Central memory CD8-positive, alpha-beta T cell (primary cell): ENCODE data around the gene AGPAT2.

Experiments used
- ATAC-seq: fragments of 150-1000 bp; cut with Tn5 transposase; replicated peaks from 2 replicates; pipeline ENCODE4 v1.10.0; 2022; ENCODE audit warnings: mild to moderate bottlenecking, moderate FRiP score, moderate number of reproducible peaks; ENCODE audit not compliant: poor library complexity, severe bottlenecking; ENCODE audit errors: extremely low read depth
- DNase-seq, 2 donors: peaks; one replicate each; pipeline ENCODE4 v3.0.0; 2021; ENCODE audit warnings: low spot score in 2 of 2
- H3K27ac Mint-ChIP-seq: one replicate; pipeline ENCODE4 v1.8.0; 2022; ENCODE audit warnings: low read depth, mild to moderate bottlenecking, moderate library complexity, mixed read lengths
- H3K27me3 Mint-ChIP-seq: one replicate; pipeline ENCODE4 v1.8.0; 2022; ENCODE audit warnings: mixed read lengths
- H3K36me3 Mint-ChIP-seq: one replicate; pipeline ENCODE4 v1.8.0; 2022; ENCODE audit warnings: mild to moderate bottlenecking, moderate library complexity, mixed read lengths; ENCODE audit not compliant: insufficient read depth
- H3K4me1 Mint-ChIP-seq: one replicate; pipeline ENCODE4 v1.8.0; 2022; ENCODE audit warnings: mixed read lengths
- H3K4me3 Mint-ChIP-seq: one replicate; pipeline ENCODE4 v1.8.0; 2022; ENCODE audit warnings: mild to moderate bottlenecking, moderate library complexity, mixed read lengths
- H3K9me3 Mint-ChIP-seq: one replicate; pipeline ENCODE4 v1.8.0; 2022; ENCODE audit warnings: mixed read lengths

AGPAT2 gene

DNA sequence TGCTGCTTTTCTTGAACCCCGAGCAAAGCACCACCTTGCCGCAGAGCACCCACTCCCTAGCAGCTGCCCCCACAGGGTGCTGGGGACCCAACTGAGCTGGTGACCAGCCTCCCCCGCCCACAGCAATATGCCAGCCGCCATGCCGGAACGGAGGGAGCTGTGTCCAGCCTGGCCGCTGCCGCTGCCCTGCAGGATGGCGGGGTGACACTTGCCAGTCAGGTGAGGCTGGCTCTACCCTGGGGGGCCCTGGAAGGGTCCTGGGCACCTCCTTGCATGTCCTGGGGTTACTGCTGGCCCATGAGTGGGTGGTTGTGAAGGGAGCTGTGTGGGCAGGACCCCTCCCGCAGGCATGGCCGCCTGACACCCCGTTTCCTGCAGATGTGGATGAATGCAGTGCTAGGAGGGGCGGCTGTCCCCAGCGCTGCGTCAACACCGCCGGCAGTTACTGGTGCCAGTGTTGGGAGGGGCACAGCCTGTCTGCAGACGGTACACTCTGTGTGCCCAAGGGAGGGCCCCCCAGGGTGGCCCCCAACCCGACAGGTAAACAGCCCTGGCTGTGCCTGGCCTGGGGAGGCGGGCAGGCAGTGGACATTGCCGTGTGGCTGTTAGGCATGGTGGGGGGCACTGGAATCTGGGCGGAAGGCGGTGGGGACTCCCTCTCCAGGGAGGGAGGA is 17.3 kb downstream of the AGPAT2 start:
- H3K4me3 Mint-ChIP-seq, result no peak overlapping the region
- peaks cover 16% of the 10 kb centered on the region for H3K27me3 Mint-ChIP-seq
- ATAC-seq (no peak), DNase-seq (no peak)
- peaks cover 4% of the 10 kb centered on the region for H3K4me1 Mint-ChIP-seq
- H3K36me3 Mint-ChIP-seq, result peaks cover 1% of the 10 kb centered on the region
- no peak overlapping the region for H3K27ac Mint-ChIP-seq
- no peaks in the 10 kb centered on the region for H3K9me3 Mint-ChIP-seq

DNA sequence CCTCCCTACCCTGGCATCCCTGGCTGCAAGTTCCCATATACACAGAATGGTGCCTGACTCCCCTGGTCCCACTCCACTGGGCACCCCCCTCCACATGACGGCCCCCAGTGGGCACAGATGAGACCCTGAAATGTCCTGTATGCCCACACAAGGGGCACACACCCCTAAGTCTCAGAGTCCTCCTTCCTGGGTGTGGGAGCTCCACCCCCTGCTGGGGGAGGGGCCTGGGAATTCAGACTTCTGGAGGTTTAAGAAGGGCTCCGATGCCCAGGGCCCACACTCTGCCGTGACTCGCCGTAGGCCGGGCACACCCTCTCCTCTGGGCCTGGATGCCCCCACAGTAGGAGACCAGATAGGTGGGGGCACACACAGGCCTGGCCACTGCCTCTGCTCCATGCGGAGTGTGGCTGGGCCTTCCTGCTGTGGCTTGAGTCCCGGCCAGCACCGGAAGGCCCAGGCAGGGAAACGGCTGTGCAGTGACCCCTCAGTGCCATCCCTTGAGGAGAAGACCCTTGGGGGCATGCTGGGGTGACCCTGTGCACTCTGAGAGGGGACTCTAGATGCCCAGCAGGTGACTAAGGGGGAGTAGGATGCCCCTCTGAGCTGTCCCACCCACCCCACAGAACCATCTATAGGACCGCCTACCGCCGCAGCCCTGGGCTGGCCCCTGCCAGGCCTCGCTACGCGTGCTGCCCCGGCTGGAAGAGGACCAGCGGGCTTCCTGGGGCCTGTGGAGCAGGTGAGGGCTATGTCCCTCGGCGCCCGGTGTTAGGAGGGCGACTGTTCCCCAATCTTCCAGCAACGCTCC is 18.1 kb downstream of the AGPAT2 start:
- no peak for ATAC-seq
- no peak for DNase-seq
- no peak overlapping the region for H3K4me3 Mint-ChIP-seq
- no peaks in the 10 kb centered on the region for H3K9me3 Mint-ChIP-seq
- no peak overlapping the region for H3K27ac Mint-ChIP-seq
- H3K4me1 Mint-ChIP-seq, result peaks cover 6% of the 10 kb centered on the region
- peaks cover 1% of the 10 kb centered on the region for H3K36me3 Mint-ChIP-seq
- H3K27me3 Mint-ChIP-seq, result peaks cover 23% of the 10 kb centered on the region

- ATAC-seq, result no peak
- Mint-ChIP-seq H3K4me3 (no peak overlapping the region), H3K27ac (no peak overlapping the region)
Measured at GRCh38 chr9:136667940-136668760, 19.1 kb downstream of the AGPAT2 start.

DNA sequence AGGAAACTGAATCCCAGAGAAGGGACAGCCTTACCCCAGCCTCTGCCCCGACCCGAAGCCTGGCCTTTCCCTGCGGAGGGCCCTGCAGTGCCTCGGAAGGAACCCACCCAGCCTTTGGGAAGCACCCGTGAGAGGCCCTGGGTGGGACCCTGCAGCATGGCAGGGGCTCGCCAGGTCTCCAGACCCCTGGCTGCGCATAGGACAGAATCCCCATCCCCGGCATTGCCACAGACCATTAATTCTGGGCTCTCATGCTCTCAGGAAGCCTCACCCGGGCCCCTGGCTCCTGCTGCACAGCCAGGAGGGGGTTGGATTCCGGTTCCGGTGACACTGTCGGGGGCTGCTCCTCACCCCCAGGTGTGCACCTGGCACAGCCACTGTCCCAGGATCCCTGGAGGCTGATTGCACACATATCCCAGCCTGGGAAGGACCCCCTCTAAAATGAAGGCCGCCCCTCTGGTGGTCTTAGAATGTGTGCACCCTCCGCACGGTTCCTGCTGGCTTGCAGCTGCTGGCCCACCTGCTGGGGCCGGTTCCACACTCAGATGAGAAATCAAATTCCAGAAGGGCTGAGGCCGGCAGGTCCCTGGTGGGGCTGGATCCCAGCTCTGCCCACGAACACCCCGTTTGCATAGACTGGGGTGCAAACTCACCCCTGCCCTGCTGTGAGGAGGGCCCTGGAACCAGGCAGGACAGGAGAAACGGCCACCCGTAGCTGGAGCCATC is 19.9 kb downstream of the AGPAT2 start:
- Mint-ChIP-seq H3K36me3 (peaks cover 1% of the 10 kb centered on the region), H3K4me1 (peaks cover 6% of the 10 kb centered on the region), H3K4me3 (peak overlapping the region; percentile 4), H3K27me3 (peaks cover 35% of the 10 kb centered on the region), H3K9me3 (no peaks in the 10 kb centered on the region), H3K27ac (no peak overlapping the region)
- no peak for DNase-seq
- no peak for ATAC-seq

More at GRCh38 chr9:136667940-136668760, 19.1 kb downstream of the AGPAT2 start:
- peaks cover 1% of the 10 kb centered on the region for H3K36me3 Mint-ChIP-seq
- H3K4me1 Mint-ChIP-seq, result peaks cover 6% of the 10 kb centered on the region
- peaks cover 32% of the 10 kb centered on the region for H3K27me3 Mint-ChIP-seq
- no peak for DNase-seq
- no peaks in the 10 kb centered on the region for H3K9me3 Mint-ChIP-seq

DNA sequence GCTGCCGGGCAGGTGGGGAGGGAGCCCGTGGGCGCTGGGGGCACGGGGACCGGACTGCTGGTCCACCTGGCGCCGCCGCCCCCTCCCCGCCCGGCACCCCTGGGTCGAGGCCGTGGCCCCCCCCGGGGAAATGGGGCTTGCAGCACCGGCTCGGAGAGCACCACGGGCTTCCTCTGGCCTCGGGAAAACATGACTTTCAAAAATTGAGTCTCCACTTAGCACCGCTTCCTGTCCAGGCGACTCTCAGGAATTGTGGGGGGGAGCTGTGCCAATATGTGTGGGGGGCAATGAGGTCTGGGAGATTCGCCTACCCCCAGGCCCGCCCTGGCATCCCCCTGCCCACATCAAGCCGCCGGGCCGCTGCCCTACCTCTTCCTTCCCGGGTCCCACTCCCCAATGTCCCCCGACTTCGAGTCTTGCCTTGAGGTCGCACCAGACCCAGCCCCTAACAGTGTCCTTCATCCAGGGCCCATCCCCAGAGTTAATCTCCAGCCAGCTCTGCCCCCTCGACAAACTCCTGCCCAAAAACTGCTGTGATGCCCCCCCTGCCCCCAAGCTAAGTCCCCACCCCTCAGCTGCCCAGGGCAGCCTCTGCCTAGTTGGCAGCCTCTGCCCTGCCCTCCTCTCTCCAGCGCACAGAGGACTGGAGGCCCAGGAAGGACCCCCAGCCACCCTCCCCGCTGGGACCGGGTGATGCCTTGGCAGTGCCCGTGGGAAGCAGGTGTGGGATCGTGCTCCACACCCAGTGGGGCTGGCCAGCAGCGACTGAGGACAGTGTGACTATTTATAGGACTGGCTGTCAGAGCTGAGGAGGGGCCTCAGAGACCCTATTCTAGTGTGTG is 20.7 kb downstream of the AGPAT2 start:
- no peaks in the 10 kb centered on the region for H3K9me3 Mint-ChIP-seq
- no peak for ATAC-seq
- H3K4me3 Mint-ChIP-seq, result peak overlapping the region; percentile 57
- H3K27ac Mint-ChIP-seq, result no peak overlapping the region
- H3K4me1 Mint-ChIP-seq, result peaks cover 6% of the 10 kb centered on the region
- no peak for DNase-seq
- H3K36me3 Mint-ChIP-seq, result no peaks in the 10 kb centered on the region
- H3K27me3 Mint-ChIP-seq, result peaks cover 35% of the 10 kb centered on the region

DNA sequence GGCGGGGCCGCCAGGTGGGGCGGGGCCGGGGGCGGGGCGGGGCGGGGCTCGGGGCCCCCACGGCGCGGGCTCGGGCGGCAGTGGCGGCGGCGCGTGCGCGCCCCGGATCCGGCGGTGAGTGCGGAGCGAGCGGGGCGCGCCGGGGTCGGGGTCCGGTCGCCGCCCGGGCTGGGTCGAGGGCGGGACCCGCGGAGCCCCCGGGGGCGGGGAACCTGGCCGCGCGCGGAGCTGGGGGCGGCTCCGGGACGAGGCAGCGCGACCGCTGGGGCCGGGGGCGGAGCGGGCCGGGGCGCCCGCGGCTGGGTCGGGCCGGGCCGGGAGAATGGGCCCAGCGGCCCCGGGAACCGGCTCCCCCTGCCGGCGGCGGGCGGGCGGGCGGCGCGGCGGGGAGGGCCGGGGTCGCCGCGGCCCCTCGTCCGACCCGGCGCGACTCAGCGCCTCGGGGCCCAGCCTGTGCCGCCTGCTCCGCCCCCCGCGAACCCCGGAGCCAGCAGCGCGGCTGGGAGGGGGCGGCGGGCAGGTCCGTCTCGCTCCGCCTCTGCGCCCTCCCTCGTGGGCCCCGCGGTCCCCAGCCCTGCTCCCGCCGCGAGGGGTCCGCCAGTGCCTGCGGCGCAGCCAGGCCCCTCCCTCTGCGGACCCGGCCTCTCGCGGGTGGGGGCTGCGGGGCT is 21.4 kb downstream of the AGPAT2 start:
- ATAC-seq, result peak; percentile 31
- no peaks in the 10 kb centered on the region for H3K9me3 Mint-ChIP-seq
- no peaks in the 10 kb centered on the region for H3K36me3 Mint-ChIP-seq
- H3K27me3 Mint-ChIP-seq, result peaks cover 38% of the 10 kb centered on the region
- H3K4me3 Mint-ChIP-seq, result peak overlapping the region; percentile 57
- peaks cover 6% of the 10 kb centered on the region for H3K4me1 Mint-ChIP-seq
- H3K27ac Mint-ChIP-seq, result no peak overlapping the region
- no peak for DNase-seq

DNA sequence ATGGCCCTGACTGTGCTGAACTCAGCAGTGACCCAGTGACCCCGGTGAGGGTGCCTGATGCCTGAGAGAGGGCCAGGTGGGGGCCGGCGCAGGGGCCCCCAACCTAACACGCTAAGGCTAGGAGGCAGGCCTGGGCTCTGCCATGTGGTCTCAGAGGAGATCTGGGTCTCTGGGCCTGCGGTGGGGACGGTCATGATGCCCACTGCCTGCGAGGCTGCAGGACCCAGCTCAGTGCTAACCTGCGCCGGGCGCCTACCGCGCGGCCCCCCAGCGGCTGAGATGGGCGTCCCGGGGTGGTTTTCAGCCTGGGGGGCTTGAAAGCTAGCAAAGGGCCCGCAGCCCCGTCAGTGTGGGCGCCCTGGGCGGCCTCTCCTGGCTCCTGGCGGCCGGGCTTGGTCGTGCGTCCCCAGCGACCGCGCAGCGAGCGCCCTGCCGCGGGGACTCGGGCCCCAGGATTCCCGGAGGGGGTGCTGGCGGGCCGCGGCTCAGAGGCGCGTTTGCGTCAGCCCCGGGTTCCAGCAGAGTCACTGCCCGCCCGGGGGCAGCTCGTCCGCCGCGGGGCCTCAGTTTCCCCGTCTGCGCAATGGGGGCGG is 22.1 kb downstream of the AGPAT2 start:
- DNase-seq, result no peak
- H3K27ac Mint-ChIP-seq, result no peak overlapping the region
- ATAC-seq, result peak; percentile 15
- no peaks in the 10 kb centered on the region for H3K9me3 Mint-ChIP-seq
- peaks cover 6% of the 10 kb centered on the region for H3K4me1 Mint-ChIP-seq
- peak overlapping the region; percentile 75 for H3K4me3 Mint-ChIP-seq
- peaks cover 44% of the 10 kb centered on the region for H3K27me3 Mint-ChIP-seq
- no peaks in the 10 kb centered on the region for H3K36me3 Mint-ChIP-seq

GRCh38 chr9:136664000-136664915 is 23.0 kb downstream of the AGPAT2 start:
- peak overlapping the region; percentile 75 for H3K4me3 Mint-ChIP-seq
- DNase-seq (no peak), ATAC-seq (no peak)
- no peak overlapping the region for H3K27ac Mint-ChIP-seq
- H3K9me3 Mint-ChIP-seq, result no peaks in the 10 kb centered on the region
- no peaks in the 10 kb centered on the region for H3K36me3 Mint-ChIP-seq
- H3K4me1 Mint-ChIP-seq, result peaks cover 6% of the 10 kb centered on the region
- peaks cover 48% of the 10 kb centered on the region for H3K27me3 Mint-ChIP-seq

GRCh38 chr9:136662656-136663581 is 24.3 kb downstream of the AGPAT2 start, which contains the start of gene EGFL7:
Gene EGFL7 (plus strand): TSS chr9:136662916. CDS start chr9:136668283, 5,367 bp downstream.
- Mint-ChIP-seq H3K27ac (no peak within 1 kb of the TSS), H3K4me1 (peaks cover 8% of the 10 kb centered on the region), H3K36me3 (peaks cover 4% of the 10 kb centered on the region), H3K4me3 (no peak within 1 kb of the TSS), H3K9me3 (no peaks in the 10 kb centered on the region), H3K27me3 (peaks cover 49% of the 10 kb centered on the region)
- no peak for DNase-seq
- ATAC-seq, result no peak
